H9 (cell line): ENCODE results near the gene KRTAP9-3. TPM values are rescaled to one million over a fixed set of nuclear protein-coding genes. Genes with fewer than 3 reads are reported as not detected.
"Not testable (repeated sequence)": the region's sequence is repeated elsewhere in the genome, so short reads cannot be mapped to it uniquely, and the experiment has no call there.

Source experiments
- DNase-seq: peaks from one replicate; pipeline ENCODE4 v3.0.0-alpha.2; 2017
- H2AFZ ChIP-seq: one replicate; pipeline ENCODE4 v1.6.1; 2013; ENCODE audit warnings: mild to moderate bottlenecking, low read length, control low read depth, moderate library complexity
- H2AK5ac ChIP-seq: 2 replicates; pipeline ENCODE4 v1.6.1; 2013; ENCODE audit warnings: low read length, control low read depth, mixed read lengths; ENCODE audit not compliant: insufficient read length
- H2BK120ac ChIP-seq: one replicate; pipeline ENCODE4 v1.6.1; 2013; ENCODE audit warnings: low read depth, mild to moderate bottlenecking, low read length, control low read depth, inconsistent platforms; ENCODE audit not compliant: poor library complexity, severe bottlenecking
- H2BK12ac ChIP-seq: 2 replicates; pipeline ENCODE4 v1.6.1; 2013; ENCODE audit warnings: low read length, control low read depth, mixed read lengths, low read depth; ENCODE audit not compliant: insufficient read length
- H2BK15ac ChIP-seq: 2 replicates; pipeline ENCODE4 v1.6.1; 2013; ENCODE audit warnings: low read depth, low read length, control low read depth
- H2BK20ac ChIP-seq: one replicate; pipeline ENCODE4 v1.6.1; 2013; ENCODE audit warnings: low read depth, mild to moderate bottlenecking, low read length, control low read depth, inconsistent platforms; ENCODE audit not compliant: poor library complexity, severe bottlenecking
- H2BK5ac ChIP-seq: 2 replicates; pipeline ENCODE4 v1.6.1; 2013; ENCODE audit warnings: low read length, control low read depth, mixed read lengths; ENCODE audit not compliant: insufficient read length
- H3K14ac ChIP-seq: 2 replicates; pipeline ENCODE4 v1.6.1; 2013; ENCODE audit warnings: low read length, control low read depth; ENCODE audit not compliant: insufficient read depth
- H3K18ac ChIP-seq: 2 replicates; pipeline ENCODE4 v1.6.1; 2013; ENCODE audit warnings: low read depth, mild to moderate bottlenecking, mixed read lengths, low read length, control low read depth; ENCODE audit not compliant: insufficient read length
- H3K23ac ChIP-seq: 2 replicates; pipeline ENCODE4 v1.6.1; 2013; ENCODE audit warnings: low read length, control low read depth, mixed read lengths, low read depth; ENCODE audit not compliant: insufficient read length
- H3K23me2 ChIP-seq: 2 replicates; pipeline ENCODE4 v1.6.1; 2013; ENCODE audit warnings: low read depth, mild to moderate bottlenecking, mixed read lengths, low read length, control low read depth; ENCODE audit not compliant: insufficient read length, poor library complexity, severe bottlenecking
- H3K27ac ChIP-seq: 2 replicates; pipeline ENCODE4 v1.5.1; 2013; ENCODE audit warnings: low read length, control low read depth, mixed read lengths, low read depth; ENCODE audit not compliant: insufficient read length
- H3K27me3 ChIP-seq: 2 replicates; pipeline ENCODE4 v1.6.1; 2013; ENCODE audit warnings: low read length, control low read depth, inconsistent platforms; ENCODE audit not compliant: insufficient read depth
- H3K4ac ChIP-seq: 2 replicates; pipeline ENCODE4 v1.6.1; 2013; ENCODE audit warnings: low read depth, mild to moderate bottlenecking, control low read depth, inconsistent platforms, low read length, moderate library complexity
- H3K4me1 ChIP-seq: 2 replicates; pipeline ENCODE4 v1.6.1; 2013; ENCODE audit warnings: low read length, control low read depth, inconsistent platforms; ENCODE audit not compliant: insufficient read depth
- H3K4me2 ChIP-seq: 2 replicates; pipeline ENCODE4 v1.6.1; 2013; ENCODE audit warnings: low read length, control low read depth, mixed read lengths; ENCODE audit not compliant: insufficient read length, insufficient read depth
- H3K56ac ChIP-seq: 2 replicates; pipeline ENCODE4 v1.6.1; 2013; ENCODE audit warnings: low read depth, mild to moderate bottlenecking, mixed read lengths, low read length, control low read depth; ENCODE audit not compliant: insufficient read length
- H3K79me1 ChIP-seq: 2 replicates; pipeline ENCODE4 v1.6.1; 2013; ENCODE audit warnings: low read depth, mild to moderate bottlenecking, moderate library complexity, low read length, control low read depth, inconsistent platforms; ENCODE audit not compliant: insufficient read depth, poor library complexity, severe bottlenecking
- H3K79me2 ChIP-seq: 2 replicates; pipeline ENCODE4 v1.6.1; 2013; ENCODE audit warnings: low read length, control low read depth, inconsistent platforms; ENCODE audit not compliant: insufficient read depth
- H3K9ac ChIP-seq: 2 replicates; pipeline ENCODE4 v1.6.1; 2013; ENCODE audit warnings: low read length, control low read depth, mixed read lengths; ENCODE audit not compliant: insufficient read length; ENCODE audit errors: extremely low read depth
- H3K9me3 ChIP-seq: one replicate; pipeline ENCODE4 v1.6.1; 2013; ENCODE audit warnings: low read depth, low read length, inconsistent platforms; ENCODE audit not compliant: control insufficient read depth
- H3T11ph ChIP-seq: one replicate; pipeline ENCODE4 v1.6.1; 2013; ENCODE audit warnings: mild to moderate bottlenecking, low read length, control low read depth, inconsistent platforms
- H4K20me1 ChIP-seq: one replicate; pipeline ENCODE4 v1.6.1; 2013; ENCODE audit not compliant: control insufficient read depth, insufficient read length, insufficient read depth
- H4K5ac ChIP-seq: 2 replicates; pipeline ENCODE4 v1.6.1; 2013; ENCODE audit warnings: low read depth, mild to moderate bottlenecking, mixed read lengths, low read length, control low read depth; ENCODE audit not compliant: insufficient read length
- H4K8ac ChIP-seq: replicated peaks from 2 replicates; pipeline ENCODE4 v1.6.1; 2013; ENCODE audit warnings: low read length, control low read depth, mixed read lengths, low read depth; ENCODE audit not compliant: insufficient read length
- H4K91ac ChIP-seq: 2 replicates; pipeline ENCODE4 v1.6.1; 2013; ENCODE audit warnings: low read depth, mild to moderate bottlenecking, moderate library complexity, mixed read lengths, low read length, control low read depth; ENCODE audit not compliant: insufficient read length
- H3K27ac Mint-ChIP-seq, 3 experiments: 2 replicates in 2 of 3; 3 replicates in 1 of 3; pipeline ENCODE4 v1.8.0; 2020 to 2021; ENCODE audit warnings: mixed read lengths in 3 of 3, mild to moderate bottlenecking in 1 of 3, moderate library complexity in 1 of 3
- H3K27me3 Mint-ChIP-seq: 2 replicates; pipeline ENCODE4 v1.8.0; 2021; ENCODE audit warnings: low read depth, mild to moderate bottlenecking, moderate library complexity, mixed read lengths
- H3K36me3 Mint-ChIP-seq, 3 experiments: 2 replicates in 2 of 3; 3 replicates in 1 of 3; pipeline ENCODE4 v1.8.0; 2020 to 2021; ENCODE audit warnings: low read depth in 3 of 3, mixed read lengths in 3 of 3; ENCODE audit not compliant: insufficient read depth in 1 of 3
- H3K4me1 Mint-ChIP-seq, 2 experiments: 2 replicates each; pipeline ENCODE4 v1.8.0; 2020; ENCODE audit warnings: mixed read lengths in 2 of 2
- H3K4me3 Mint-ChIP-seq, 2 experiments: 2 replicates in 1 of 2; 3 replicates in 1 of 2; pipeline ENCODE4 v1.8.0; 2020 to 2021; ENCODE audit warnings: mild to moderate bottlenecking in 2 of 2, mixed read lengths in 2 of 2, moderate library complexity in 1 of 2
- H3K9me3 Mint-ChIP-seq, 2 experiments: 2 replicates in 1 of 2; 3 replicates in 1 of 2; pipeline ENCODE4 v1.8.0; 2020; ENCODE audit warnings: mild to moderate bottlenecking in 2 of 2, mixed read lengths in 2 of 2, moderate library complexity in 1 of 2
- WGBS: extraction: QIAGEN DNeasy Blood & Tissue Kit; methylation state at CpG from one replicate; pipeline ENCODE4 v1.1.7; 2013; ENCODE audit warnings: missing lambda C conversion rate, low lambda C conversion rate, mixed read lengths; ENCODE audit not compliant: insufficient read length; ENCODE audit errors: extremely low coverage; 5-methylcytosine and 5-hydroxymethylcytosine counted together
- total RNA-seq: library from RNA; stranded (reverse); gene quantifications from 2 replicates; pipeline ENCODE4 v1.2.1, GENCODE V29; 2021
- TF ChIP-seq, protein P1 (sequence below): fragments of 200-600 bp; sonication (generic); conservative IDR thresholded peaks from 3 replicates; pipeline ENCODE4 v1.8.0; 2021; ENCODE audit warnings: antibody characterized with exemption, mild to moderate bottlenecking

The KRTAP9-3 gene
- total RNA-seq, 1 experiment from 2014 or later = not detected

GRCh38 chr17:41271858-41272257 is 39.6 kb downstream of the KRTAP9-3 start:
- no peaks in the 10 kb centered on the region for H3K23me2 ChIP-seq
- H2BK120ac ChIP-seq = no peak overlapping the region
- no peak overlapping the region for H2BK15ac ChIP-seq
- H3K79me1 ChIP-seq = no peaks in the 10 kb centered on the region
- H3T11ph ChIP-seq = no peak overlapping the region
- H3K27me3 ChIP-seq = no peaks in the 10 kb centered on the region
- H2AK5ac ChIP-seq = no peak overlapping the region
- no peak overlapping the region for H3K18ac ChIP-seq
- H4K20me1 ChIP-seq = no peaks in the 10 kb centered on the region
- H4K5ac ChIP-seq = no peak overlapping the region
- H3K79me2 ChIP-seq = no peaks in the 10 kb centered on the region
- DNase-seq = no peak
- H3K9me3 ChIP-seq = no peaks in the 10 kb centered on the region
- no peak overlapping the region for H3K56ac ChIP-seq
- no CpG with 5 or more reads among the region's 1 CpG for WGBS
- Mint-ChIP-seq H3K27me3 (no peaks in the 10 kb centered on the region; the same call in 1 of the 2 replicates), H3K36me3 (no peaks in the 10 kb centered on the region), H3K27ac (no peak overlapping the region), H3K4me3 (no peak overlapping the region), H3K4me1 (peaks cover 0 to 2% of the 10 kb centered on the region in 2 experiments; a peak in 1 of 4 replicates), H3K9me3 (no peaks in the 10 kb centered on the region)
- H3K4me1 ChIP-seq = no peaks in the 10 kb centered on the region
- no peak overlapping the region for H3K14ac ChIP-seq
- H3K27ac ChIP-seq = no peak overlapping the region
- H2AFZ ChIP-seq = no peak overlapping the region
- no peak overlapping the region for H2BK5ac ChIP-seq
- H3K4ac ChIP-seq = no peak overlapping the region
- no peak overlapping the region for H3K4me2 ChIP-seq
- TF ChIP-seq, protein P1, sequence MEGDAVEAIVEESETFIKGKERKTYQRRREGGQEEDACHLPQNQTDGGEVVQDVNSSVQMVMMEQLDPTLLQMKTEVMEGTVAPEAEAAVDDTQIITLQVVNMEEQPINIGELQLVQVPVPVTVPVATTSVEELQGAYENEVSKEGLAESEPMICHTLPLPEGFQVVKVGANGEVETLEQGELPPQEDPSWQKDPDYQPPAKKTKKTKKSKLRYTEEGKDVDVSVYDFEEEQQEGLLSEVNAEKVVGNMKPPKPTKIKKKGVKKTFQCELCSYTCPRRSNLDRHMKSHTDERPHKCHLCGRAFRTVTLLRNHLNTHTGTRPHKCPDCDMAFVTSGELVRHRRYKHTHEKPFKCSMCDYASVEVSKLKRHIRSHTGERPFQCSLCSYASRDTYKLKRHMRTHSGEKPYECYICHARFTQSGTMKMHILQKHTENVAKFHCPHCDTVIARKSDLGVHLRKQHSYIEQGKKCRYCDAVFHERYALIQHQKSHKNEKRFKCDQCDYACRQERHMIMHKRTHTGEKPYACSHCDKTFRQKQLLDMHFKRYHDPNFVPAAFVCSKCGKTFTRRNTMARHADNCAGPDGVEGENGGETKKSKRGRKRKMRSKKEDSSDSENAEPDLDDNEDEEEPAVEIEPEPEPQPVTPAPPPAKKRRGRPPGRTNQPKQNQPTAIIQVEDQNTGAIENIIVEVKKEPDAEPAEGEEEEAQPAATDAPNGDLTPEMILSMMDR = no peak
- H3K9ac ChIP-seq = no peak overlapping the region
- H4K91ac ChIP-seq = no peak overlapping the region
- no peak overlapping the region for H3K23ac ChIP-seq
- H2BK20ac ChIP-seq = no peak overlapping the region
- H4K8ac ChIP-seq = no peak overlapping the region
- H2BK12ac ChIP-seq = no peak overlapping the region

DNA sequence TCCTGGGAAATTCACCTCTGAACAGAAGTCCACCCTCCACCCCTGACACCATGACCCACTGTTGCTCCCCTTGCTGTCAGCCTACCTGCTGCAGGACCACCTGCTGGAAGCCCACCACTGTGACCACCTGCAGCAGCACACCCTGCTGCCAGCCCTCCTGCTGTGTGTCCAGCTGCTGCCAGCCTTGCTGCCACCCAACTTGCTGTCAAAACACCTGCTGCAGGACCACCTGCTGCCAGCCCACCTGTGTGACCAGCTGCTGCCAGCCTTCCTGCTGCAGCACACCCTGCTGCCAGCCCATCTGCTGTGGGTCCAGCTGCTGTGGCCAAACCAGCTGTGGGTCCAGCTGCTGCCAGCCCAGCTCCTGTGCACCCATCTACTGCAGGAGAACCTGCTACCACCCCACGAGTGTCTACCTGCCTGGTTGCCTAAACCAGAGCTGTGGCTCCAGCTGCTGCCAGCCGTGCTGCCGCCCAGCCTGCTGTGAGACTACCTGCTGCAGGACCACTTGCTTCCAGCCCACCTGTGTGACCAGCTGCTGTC is 43.5 kb downstream of the KRTAP9-3 start, which contains the start of gene KRTAP9-7:
TSS of gene KRTAP9-7 (plus strand) at position 51 of the 543 bp plus-strand sequence. CDS start at position 51, 0 bp downstream.
- not testable (repeated sequence) for H3K4me1 Mint-ChIP-seq, H3K14ac ChIP-seq, H4K91ac ChIP-seq, H3K27me3 Mint-ChIP-seq, H3K27ac ChIP-seq, H3K4me2 ChIP-seq, H2BK15ac ChIP-seq, H4K5ac ChIP-seq, H4K8ac ChIP-seq, H3T11ph ChIP-seq, H2BK5ac ChIP-seq, H3K56ac ChIP-seq, H3K79me2 ChIP-seq, H2AFZ ChIP-seq, H2BK12ac ChIP-seq, H3K4me1 ChIP-seq, H3K4me3 Mint-ChIP-seq, H2AK5ac ChIP-seq, H2BK20ac ChIP-seq, H3K9ac ChIP-seq, H3K4ac ChIP-seq, H3K23me2 ChIP-seq, H3K27me3 ChIP-seq, H3K18ac ChIP-seq, H3K27ac Mint-ChIP-seq, H3K79me1 ChIP-seq, H4K20me1 ChIP-seq, DNase-seq, H2BK120ac ChIP-seq, H3K23ac ChIP-seq, H3K36me3 Mint-ChIP-seq, H3K9me3 Mint-ChIP-seq, H3K9me3 ChIP-seq
- WGBS = no CpG with 5 or more reads among the region's 3 CpGs
